Brain pericyte (primary cell): ENCODE measurements around the gene MNT.

Experiments
- DNase-seq: peaks from one replicate; pipeline ENCODE4 v3.0.0-alpha.2; 2012; ENCODE audit warnings: low read depth, low spot score

MNT gene

GRCh38 chr17:2380950-2381649 lies 19.8 kb downstream of the MNT start:
- no peak for DNase-seq

GRCh38 chr17:2380226-2380922 lies 20.5 kb downstream of the MNT start:
- DNase-seq: no peak

GRCh38 chr17:2379489-2380225 lies 21.2 kb downstream of the MNT start:
- DNase-seq: no peak

- DNase-seq: no peak
These were observed 22.0 kb downstream of the MNT start for GRCh38 chr17:2378905-2379304.

GRCh38 chr17:2377659-2378058 lies 23.2 kb downstream of the MNT start:
- no peak for DNase-seq

- DNase-seq: no peak
These were observed 24.8 kb downstream of the MNT start for GRCh38 chr17:2376107-2376506.

- no peak for DNase-seq
These were observed 25.5 kb downstream of the MNT start for GRCh38 chr17:2375406-2375805.

GRCh38 chr17:2374549-2375285 lies 26.1 kb downstream of the MNT start:
- DNase-seq: no peak

GRCh38 chr17:2373179-2373578 lies 27.7 kb downstream of the MNT start:
- DNase-seq: no peak

GRCh38 chr17:2372681-2373080 lies 28.2 kb downstream of the MNT start:
- DNase-seq: no peak

GRCh38 chr17:2372180-2372579 lies 28.7 kb downstream of the MNT start:
- DNase-seq: no peak

GRCh38 chr17:2371183-2372130 lies 29.4 kb downstream of the MNT start:
- no peak for DNase-seq

- no peak for DNase-seq
These were observed 30.7 kb downstream of the MNT start for GRCh38 chr17:2370211-2370589.

- DNase-seq: no peak
These were observed 31.2 kb downstream of the MNT start for GRCh38 chr17:2369551-2370210.

GRCh38 chr17:2369039-2369438 lies 31.8 kb downstream of the MNT start:
- no peak for DNase-seq

- DNase-seq: no peak
These were observed 32.5 kb downstream of the MNT start for GRCh38 chr17:2368359-2368758.

- no peak for DNase-seq
These were observed 33.9 kb downstream of the MNT start for GRCh38 chr17:2366747-2367494.

- no peak for DNase-seq
These were observed 35.7 kb downstream of the MNT start for GRCh38 chr17:2365132-2365531.

GRCh38 chr17:2364763-2365116 lies 36.1 kb downstream of the MNT start:
- DNase-seq: no peak
